ENCODE measurements around the gene TEC. TPM values are rescaled to one million over a fixed set of nuclear protein-coding genes. Genes with fewer than 3 reads are reported as not detected.

TEC gene
- total and polyA plus RNA-seq, 9 donors, result 0.43 to 4.0 (median 1.4) TPM

- intact Hi-C loops (cut with DNase I), result no loop called here
- TF ChIP-seq EP300 (IDR thresholded peaks at IDR 0.05), result no peak
- TF ChIP-seq POLR2A (IDR thresholded peaks at IDR 0.05), result no peak
- TF ChIP-seq, protein P1, sequence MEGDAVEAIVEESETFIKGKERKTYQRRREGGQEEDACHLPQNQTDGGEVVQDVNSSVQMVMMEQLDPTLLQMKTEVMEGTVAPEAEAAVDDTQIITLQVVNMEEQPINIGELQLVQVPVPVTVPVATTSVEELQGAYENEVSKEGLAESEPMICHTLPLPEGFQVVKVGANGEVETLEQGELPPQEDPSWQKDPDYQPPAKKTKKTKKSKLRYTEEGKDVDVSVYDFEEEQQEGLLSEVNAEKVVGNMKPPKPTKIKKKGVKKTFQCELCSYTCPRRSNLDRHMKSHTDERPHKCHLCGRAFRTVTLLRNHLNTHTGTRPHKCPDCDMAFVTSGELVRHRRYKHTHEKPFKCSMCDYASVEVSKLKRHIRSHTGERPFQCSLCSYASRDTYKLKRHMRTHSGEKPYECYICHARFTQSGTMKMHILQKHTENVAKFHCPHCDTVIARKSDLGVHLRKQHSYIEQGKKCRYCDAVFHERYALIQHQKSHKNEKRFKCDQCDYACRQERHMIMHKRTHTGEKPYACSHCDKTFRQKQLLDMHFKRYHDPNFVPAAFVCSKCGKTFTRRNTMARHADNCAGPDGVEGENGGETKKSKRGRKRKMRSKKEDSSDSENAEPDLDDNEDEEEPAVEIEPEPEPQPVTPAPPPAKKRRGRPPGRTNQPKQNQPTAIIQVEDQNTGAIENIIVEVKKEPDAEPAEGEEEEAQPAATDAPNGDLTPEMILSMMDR (IDR thresholded peaks at IDR 0.05), result no peak
- H3K4me1 ChIP-seq (ENCODE audit: insufficient read depth), result no peaks in the 10 kb centered on the region
- no peak for DNase-seq
- no peaks in the 10 kb centered on the region for H3K9me3 ChIP-seq
- H3K27ac ChIP-seq, result no peak overlapping the region
- H3K4me3 ChIP-seq, result no peak overlapping the region
- H3K36me3 ChIP-seq, result no peaks in the 10 kb centered on the region
- no peaks in the 10 kb centered on the region for H3K27me3 ChIP-seq
- 65 to 72% (median 70%) methylated on average over 3 of the region's 3 CpGs for WGBS, 3 donors
Observed at GRCh38 chr4:48102303-48102702, 167.3 kb downstream of the TEC start.

GRCh38 chr4:48100256-48100655 lies 169.4 kb downstream of the TEC start:
- 48 to 63% (median 60%) methylated on average over 1 of the region's 1 CpG for WGBS, 3 donors
- H3K9me3 ChIP-seq, result no peaks in the 10 kb centered on the region
- no peak overlapping the region for H3K4me3 ChIP-seq
- H3K4me1 ChIP-seq (ENCODE audit: insufficient read depth), result no peaks in the 10 kb centered on the region
- no peak for DNase-seq
- H3K36me3 ChIP-seq, result no peaks in the 10 kb centered on the region
- intact Hi-C loops (cut with DNase I), result no loop called here
- no peak for TF ChIP-seq POLR2A (IDR thresholded peaks at IDR 0.05)
- no peak for TF ChIP-seq EP300 (IDR thresholded peaks at IDR 0.05)
- TF ChIP-seq, protein P1 (IDR thresholded peaks at IDR 0.05), result no peak
- H3K27ac ChIP-seq, result no peak overlapping the region
- no peaks in the 10 kb centered on the region for H3K27me3 ChIP-seq

DNA sequence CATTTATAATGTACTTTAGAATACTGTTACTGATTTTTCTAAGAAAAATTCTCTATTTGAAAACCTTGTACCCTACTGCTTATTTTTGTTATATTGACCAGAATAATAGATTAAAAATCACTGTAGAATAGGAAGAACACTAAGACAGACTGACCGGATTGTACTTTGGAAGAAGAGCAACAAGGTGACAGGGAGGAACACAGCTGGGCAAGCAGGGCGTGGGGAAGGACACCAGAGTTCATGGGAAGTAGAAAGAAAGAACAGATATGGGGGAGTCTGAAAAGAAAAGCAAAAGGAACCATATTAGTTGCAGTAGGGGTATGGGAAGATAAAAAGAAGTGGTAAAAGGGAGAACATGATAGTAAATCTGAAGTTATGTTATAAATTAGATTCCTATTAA lies 174.2 kb downstream of the TEC start:
- intact Hi-C loops (cut with DNase I), result no loop called here
- Histone ChIP-seq H3K4me1 (ENCODE audit: insufficient read depth) (no peaks in the 10 kb centered on the region), H3K27me3 (no peaks in the 10 kb centered on the region), H3K36me3 (no peaks in the 10 kb centered on the region), H3K4me3 (no peak overlapping the region), H3K27ac (no peak overlapping the region), H3K9me3 (no peaks in the 10 kb centered on the region)
- TF ChIP-seq, protein P1 (IDR thresholded peaks at IDR 0.05), result no peak
- TF ChIP-seq EP300 (IDR thresholded peaks at IDR 0.05), result no peak
- TF ChIP-seq POLR2A (IDR thresholded peaks at IDR 0.05), result no peak
- 36 to 48% (median 41%) methylated on average over 2 of the region's 2 CpGs for WGBS, 3 donors
- DNase-seq, result no peak

GRCh38 chr4:48093991-48094416 lies 175.6 kb downstream of the TEC start:
- Histone ChIP-seq H3K4me3 (no peak overlapping the region), H3K9me3 (no peaks in the 10 kb centered on the region), H3K4me1 (ENCODE audit: insufficient read depth) (no peaks in the 10 kb centered on the region), H3K36me3 (no peaks in the 10 kb centered on the region), H3K27me3 (no peaks in the 10 kb centered on the region), H3K27ac (no peak overlapping the region)
- WGBS, 3 donors, result 51 to 61% (median 60%) methylated on average over 3 of the region's 3 CpGs
- TF ChIP-seq, protein P1 (IDR thresholded peaks at IDR 0.05), result no peak
- no peak for TF ChIP-seq EP300 (IDR thresholded peaks at IDR 0.05)
- no peak for TF ChIP-seq POLR2A (IDR thresholded peaks at IDR 0.05)
- DNase-seq, result no peak
- intact Hi-C loops (cut with DNase I), result no loop called here
